HG03066 (cell line): ENCODE data around the gene ZNF362.
A peak's percentile ranks its signal among the peaks of the same experiment; 100 is the strongest.
"Not testable (repeated sequence)": the region's sequence is repeated elsewhere in the genome, so short reads cannot be mapped to it uniquely, and the experiment has no call there.

ENCODE experiments used
- ATAC-seq: cut with Tn5 transposase; IDR thresholded peaks from one replicate; pipeline ENCODE4 v1.9.1; 2021; ENCODE audit warnings: low read depth; ENCODE audit not compliant: unreplicated experiment

Gene ZNF362

GRCh38 chr1:33282791-33283190 lies 26.5 kb downstream of the ZNF362 start:
- ATAC-seq, result no peak

DNA sequence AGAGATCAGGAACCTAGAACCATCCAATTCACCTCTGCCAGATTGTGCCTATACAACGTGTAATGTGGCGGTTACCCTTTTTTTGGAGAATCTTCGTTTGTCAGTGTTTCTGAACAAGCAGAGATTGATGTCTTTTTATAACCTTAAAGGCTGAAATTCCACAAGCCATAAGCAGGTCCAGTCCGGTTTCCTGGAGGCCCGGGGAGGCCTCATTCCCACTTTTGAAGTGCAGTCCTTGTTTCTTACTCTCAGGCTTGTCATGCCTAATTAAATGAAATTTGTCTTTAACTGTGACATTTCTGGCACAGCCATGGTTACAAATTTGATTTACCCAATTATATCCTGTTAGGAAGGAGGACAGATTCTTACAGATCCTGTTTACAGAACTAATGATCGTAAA lies 27.8 kb downstream of the ZNF362 start:
- no peak for ATAC-seq

GRCh38 chr1:33286451-33287185 lies 30.3 kb downstream of the ZNF362 start:
- ATAC-seq, result no peak

GRCh38 chr1:33287317-33287716 lies 31.0 kb downstream of the ZNF362 start:
- ATAC-seq, result no peak

GRCh38 chr1:33288976-33289857 lies 32.9 kb downstream of the ZNF362 start:
- ATAC-seq, result no peak

- no peak for ATAC-seq
These were observed 33.5 kb downstream of the ZNF362 start for GRCh38 chr1:33289858-33290154.

DNA sequence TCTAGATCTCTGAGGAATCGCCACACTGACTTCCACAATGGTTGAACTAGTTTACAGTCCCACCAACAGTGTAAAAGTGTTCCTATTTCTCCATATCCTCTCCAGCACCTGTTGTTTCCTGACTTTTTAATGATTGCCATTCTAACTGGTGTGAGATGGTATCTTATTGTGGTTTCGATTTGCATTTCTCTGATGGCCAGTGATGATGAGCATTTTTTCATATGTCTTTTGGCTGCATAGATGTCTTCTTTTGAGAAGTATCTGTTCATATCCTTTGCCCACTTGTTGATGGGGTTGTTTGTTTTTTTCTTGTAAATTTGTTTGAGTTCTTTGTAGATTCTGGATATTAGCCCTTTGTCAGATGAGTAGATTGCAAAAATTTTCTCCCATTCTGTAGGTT lies 34.3 kb downstream of the ZNF362 start:
- not testable (repeated sequence) for ATAC-seq

DNA sequence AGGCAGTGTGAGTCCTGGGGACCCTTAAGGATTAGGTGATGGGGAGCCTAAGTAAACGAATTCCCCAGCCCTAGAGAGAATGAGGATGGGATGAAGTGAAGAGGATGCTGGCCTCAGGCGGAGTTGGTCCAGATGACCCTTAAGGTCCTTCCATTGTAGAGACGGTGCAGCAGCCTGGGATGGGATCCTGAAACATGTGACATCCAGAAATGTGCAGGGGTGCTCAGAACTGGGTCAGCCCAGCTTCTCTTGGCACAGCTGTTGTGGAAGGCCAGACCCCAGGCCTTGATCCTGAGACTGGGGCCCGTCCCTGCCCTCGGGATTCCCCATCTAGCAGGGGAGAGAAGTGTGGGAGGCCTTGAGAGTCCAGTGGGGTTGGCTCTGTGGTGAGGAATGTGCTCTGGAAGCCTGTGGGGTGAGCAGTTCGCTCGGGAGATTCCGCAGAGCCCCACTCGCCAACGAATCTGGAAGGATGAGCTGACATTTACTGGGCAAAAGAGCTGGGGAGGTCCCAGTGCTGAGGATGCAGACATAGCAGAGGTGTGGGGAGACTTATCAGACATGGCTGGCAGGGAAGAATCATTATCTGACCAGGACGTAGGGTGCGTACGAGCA lies 36.5 kb downstream of the ZNF362 start:
- no peak for ATAC-seq

DNA sequence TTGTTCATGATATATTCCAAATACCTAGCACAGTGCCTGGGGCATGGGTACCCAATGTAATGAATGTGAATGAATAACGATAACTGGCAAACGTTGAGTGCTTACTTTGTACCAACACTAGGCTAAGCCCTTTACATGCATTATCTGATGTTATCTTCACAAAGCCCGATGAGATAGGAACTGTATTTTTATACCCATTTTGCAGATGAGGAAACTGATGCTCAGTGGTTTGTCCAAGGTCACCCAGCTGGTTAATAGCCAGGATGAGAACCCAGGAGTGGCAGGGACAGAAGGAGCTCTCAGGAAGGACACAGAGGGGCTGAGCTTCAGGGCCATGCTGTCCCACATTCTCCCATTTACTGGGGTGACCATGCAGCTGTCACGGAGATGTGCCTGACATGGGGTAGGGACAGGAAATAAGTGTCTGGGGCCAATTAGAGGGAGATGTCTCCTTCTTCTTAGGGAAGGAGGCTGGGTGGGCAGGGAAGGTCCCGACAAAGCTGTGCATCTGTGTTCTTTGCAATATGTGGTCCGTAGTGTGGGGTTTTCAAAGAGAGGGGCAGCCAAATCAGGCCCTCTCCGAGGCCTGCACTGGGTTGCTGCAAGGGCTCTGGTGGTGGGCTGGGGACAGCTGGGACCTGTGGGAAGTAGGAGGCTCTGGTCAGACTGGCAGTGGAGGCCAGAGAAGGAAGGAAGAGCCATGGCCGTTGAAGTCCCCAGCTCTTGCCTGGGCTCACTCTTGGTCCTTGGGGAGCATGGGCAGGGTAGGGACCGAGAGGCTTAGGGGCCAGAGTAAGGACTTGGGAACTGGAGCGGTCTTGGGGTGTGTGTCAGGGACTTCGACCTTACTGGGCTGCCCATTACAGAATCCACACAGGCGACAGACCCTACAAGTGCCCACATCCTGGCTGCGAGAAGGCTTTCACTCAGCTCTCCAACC lies 38.0 kb downstream of the ZNF362 start:
- ATAC-seq, result no peak

GRCh38 chr1:33295023-33295422 lies 38.7 kb downstream of the ZNF362 start:
- ATAC-seq, result no peak

- peak; percentile 73 for ATAC-seq
These were observed 39.3 kb downstream of the ZNF362 start for GRCh38 chr1:33295450-33296081.

DNA sequence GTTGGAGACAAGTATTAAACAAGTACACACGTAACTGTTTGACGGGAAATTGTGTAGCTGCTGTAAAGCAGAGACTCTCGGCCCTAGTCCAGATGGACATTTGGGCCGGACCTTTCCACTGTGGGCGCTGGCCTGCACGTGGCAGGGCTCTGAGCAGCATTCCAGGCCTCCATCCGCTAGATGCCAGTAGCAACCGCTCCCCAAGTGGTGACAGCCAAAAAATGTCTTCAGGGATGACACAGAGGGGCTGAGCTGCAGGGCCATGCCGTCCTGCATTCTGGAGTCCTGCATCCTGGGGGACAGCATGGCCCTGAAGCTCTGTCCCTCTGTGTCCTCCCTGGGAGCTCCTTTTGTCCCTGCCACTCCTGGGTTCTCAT lies 39.8 kb downstream of the ZNF362 start:
- ATAC-seq, result no peak

GRCh38 chr1:33296824-33297223 lies 40.5 kb downstream of the ZNF362 start:
- ATAC-seq, result no peak

GRCh38 chr1:33297911-33298622 lies 41.8 kb downstream of the ZNF362 start:
- no peak for ATAC-seq

DNA sequence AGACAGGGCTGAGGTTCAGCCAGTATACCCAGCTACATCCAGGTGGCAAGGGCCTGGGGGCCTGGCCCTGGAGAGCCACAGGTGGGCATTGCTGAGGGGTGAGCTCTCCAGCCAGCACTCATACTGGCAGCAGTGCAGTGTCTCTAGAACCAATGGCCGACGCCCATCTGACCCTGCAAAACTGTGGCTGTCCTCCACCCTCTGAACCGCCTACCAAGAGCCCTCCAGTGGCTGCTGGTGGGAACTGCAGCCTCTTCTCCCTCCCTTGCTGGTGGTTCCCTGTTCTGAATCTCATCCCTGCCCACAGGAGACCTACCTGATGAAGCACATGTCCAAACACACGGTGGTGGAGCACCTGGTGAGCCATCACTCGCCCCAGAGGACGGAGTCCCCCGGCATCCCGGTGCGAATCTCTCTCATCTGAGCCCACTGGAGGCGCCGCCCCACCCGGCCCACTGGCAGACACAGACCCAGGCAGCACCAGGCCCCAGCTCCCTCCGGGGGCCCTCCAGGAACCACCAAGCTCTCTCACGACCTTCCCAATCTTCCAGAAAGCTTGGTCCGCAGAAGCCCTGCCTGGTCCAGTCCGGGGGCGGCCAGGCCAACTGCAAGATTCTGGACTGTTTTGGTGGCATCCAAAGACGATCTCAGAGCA lies 42.5 kb downstream of the ZNF362 start:
- ATAC-seq, result no peak

- ATAC-seq, result no peak
These were observed 43.3 kb downstream of the ZNF362 start for GRCh38 chr1:33299461-33300155.

DNA sequence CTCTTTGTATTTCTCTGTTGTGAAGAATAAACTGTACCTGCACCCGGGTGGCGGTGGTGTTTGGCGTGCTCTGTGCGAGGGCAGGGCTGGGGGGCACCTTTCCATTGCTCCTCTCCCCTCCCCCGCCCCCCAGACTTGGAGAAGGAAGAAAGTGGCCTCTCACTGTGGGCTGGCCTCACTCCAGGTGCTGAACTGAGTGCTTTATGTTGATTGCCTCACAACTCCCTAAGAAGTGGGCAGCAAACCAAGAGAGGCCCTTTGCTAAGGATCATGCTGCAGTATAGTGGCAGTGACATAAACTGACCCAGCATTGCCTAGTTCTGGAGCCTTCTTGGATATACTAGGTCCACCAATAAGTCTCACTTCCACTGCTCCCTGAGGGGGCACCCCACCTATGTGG lies 44.4 kb downstream of the ZNF362 start:
- ATAC-seq, result no peak

DNA sequence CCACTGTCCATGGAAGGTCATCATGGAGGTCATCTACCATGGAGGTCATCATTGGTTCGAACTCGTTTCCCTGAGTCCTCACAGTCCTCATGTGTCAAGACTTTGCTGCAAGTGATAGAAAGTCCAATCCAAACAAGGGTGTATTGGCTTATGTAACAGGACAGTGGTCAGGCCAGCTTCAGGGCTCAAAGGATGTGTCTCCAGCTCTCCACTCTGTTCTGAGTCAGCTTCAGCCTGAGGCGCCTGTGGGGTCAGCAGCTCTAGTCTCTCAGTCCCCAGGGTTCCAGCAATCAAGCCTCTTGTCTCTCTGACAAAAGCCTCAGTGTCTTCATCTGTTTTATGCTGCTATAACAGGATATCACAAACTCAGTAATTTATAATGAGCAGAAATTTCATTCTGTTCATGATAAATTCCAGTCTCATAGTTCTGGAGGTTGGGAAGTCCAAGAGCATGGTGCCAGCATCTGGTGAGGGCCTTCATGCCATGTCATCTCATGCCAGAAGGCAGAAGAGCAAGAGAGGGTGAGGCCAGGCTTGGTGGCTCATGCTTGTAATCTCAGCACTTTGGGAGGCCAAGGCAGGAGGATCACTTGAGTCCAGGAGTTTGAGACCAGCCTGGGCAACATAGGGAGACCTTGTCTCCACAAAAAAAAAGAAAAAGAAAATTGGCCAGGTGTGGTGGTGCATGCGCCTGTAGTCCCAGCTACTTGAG lies 45.1 kb downstream of the ZNF362 start:
- no peak for ATAC-seq
